Endodermal cell (in vitro differentiated cells): ENCODE measurements around the gene CHMP1B. TPM values are rescaled to one million over a fixed set of nuclear protein-coding genes. Genes with fewer than 3 reads are reported as not detected.
A peak's percentile ranks its signal among the peaks of the same experiment; 100 is the strongest.

Experiments used
- DNase-seq: peaks from one replicate; pipeline ENCODE4 v3.0.0-alpha.2; 2017
- H3K27ac ChIP-seq: 2 replicates; pipeline ENCODE4 v1.5.1; 2013; ENCODE audit warnings: mild to moderate bottlenecking, low read depth, low read length, moderate library complexity
- H3K27me3 ChIP-seq: 2 replicates; pipeline ENCODE4 v1.6.1; 2013; ENCODE audit warnings: mild to moderate bottlenecking, low read length, moderate library complexity; ENCODE audit not compliant: insufficient read depth, control insufficient read depth, poor library complexity, severe bottlenecking
- H3K36me3 ChIP-seq: 2 replicates; pipeline ENCODE4 v1.7.0; 2013; ENCODE audit warnings: mild to moderate bottlenecking, low read length, moderate library complexity; ENCODE audit not compliant: control insufficient read depth, insufficient read depth
- H3K4me1 ChIP-seq: one replicate; pipeline ENCODE4 v1.7.0; 2013; ENCODE audit warnings: low read length; ENCODE audit not compliant: control insufficient read depth, insufficient read depth
- H3K4me3 ChIP-seq: 2 replicates; pipeline ENCODE4 v1.5.1; 2013; ENCODE audit warnings: mild to moderate bottlenecking, low read length, moderate library complexity
- H3K9ac ChIP-seq: 2 replicates; pipeline ENCODE4 v1.6.1; 2013; ENCODE audit warnings: mild to moderate bottlenecking, low read length, moderate library complexity; ENCODE audit not compliant: poor library complexity, severe bottlenecking; ENCODE audit errors: extremely low read depth
- H3K9me3 ChIP-seq: 2 replicates; pipeline ENCODE4 v1.6.1; 2013; ENCODE audit warnings: mild to moderate bottlenecking, low read length, moderate library complexity; ENCODE audit not compliant: control insufficient read depth
- H3K27ac Mint-ChIP-seq: 2 replicates; pipeline ENCODE4 v1.8.0; 2020; ENCODE audit warnings: mixed read lengths
- H3K27me3 Mint-ChIP-seq: 2 replicates; pipeline ENCODE4 v1.8.0; 2021; ENCODE audit warnings: mild to moderate bottlenecking, mixed read lengths; ENCODE audit not compliant: insufficient read depth
- H3K36me3 Mint-ChIP-seq: 2 replicates; pipeline ENCODE4 v1.8.0; 2020; ENCODE audit warnings: low read depth, mixed read lengths
- H3K4me1 Mint-ChIP-seq: 2 replicates; pipeline ENCODE4 v1.8.0; 2020; ENCODE audit warnings: mixed read lengths
- H3K4me3 Mint-ChIP-seq: 2 replicates; pipeline ENCODE4 v1.8.0; 2020; ENCODE audit warnings: mild to moderate bottlenecking, moderate library complexity, mixed read lengths
- H3K9me3 Mint-ChIP-seq: 2 replicates; pipeline ENCODE4 v1.8.0; 2020; ENCODE audit warnings: mild to moderate bottlenecking, mixed read lengths
- CTCF ChIP-seq: fragments of 200-600 bp; sonication (generic); conservative IDR thresholded peaks from 2 replicates; pipeline ENCODE4 v1.5.0; 2021; ENCODE audit warnings: antibody characterized with exemption, mild to moderate bottlenecking
- WGBS, 2 experiments: methylation state at CpG; one replicate each; pipeline versions ENCODE4 v1.1.5 to v1.1.7; 2013; ENCODE audit warnings: missing lambda C conversion rate in 2 of 2, mixed read lengths in 1 of 2; ENCODE audit not compliant: insufficient coverage in 1 of 2, insufficient read length in 1 of 2; 5-methylcytosine and 5-hydroxymethylcytosine counted together
- total RNA-seq, 2 donors: library from RNA; stranded (reverse); fragmentation: NEBNext Ultra II Directional in 1 of 2; extraction: Animal tissue kit (Norgen Biotek cat#: 25700) in 1 of 2; gene quantifications; 2 replicates in 1 of 2; 3 replicates in 1 of 2; pipeline ENCODE4 v1.2.1, GENCODE V29; 2021

CHMP1B gene
- total RNA-seq, 2 donors from 2014 or later = 35.3 to 35.8 TPM

GRCh38 chr18:11817229-11817628 is 34.0 kb upstream of the CHMP1B start:
- Histone ChIP-seq H3K9me3 (peaks cover 21% of the 10 kb centered on the region), H3K9ac (no peak overlapping the region), H3K4me1 (no peaks in the 10 kb centered on the region), H3K36me3 (no peaks in the 10 kb centered on the region), H3K27me3 (no peaks in the 10 kb centered on the region), H3K27ac (no peak overlapping the region), H3K4me3 (no peak overlapping the region)
- Mint-ChIP-seq H3K4me1 (peaks cover 28% of the 10 kb centered on the region), H3K27me3 (no peaks in the 10 kb centered on the region), H3K9me3 (no peaks in the 10 kb centered on the region), H3K36me3 (peaks cover 6% of the 10 kb centered on the region), H3K27ac (peak overlapping the region; percentile 87), H3K4me3 (no peak overlapping the region)
- WGBS, 2 experiments = 82 to 93% methylated on average over 5 to 6 of the region's 6 CpGs
- no peak for DNase-seq
- no peak for TF ChIP-seq CTCF

- H3K4me1 ChIP-seq = peaks cover 6% of the 10 kb centered on the region
- no peak for DNase-seq
- WGBS, 2 experiments = 95 to 98% methylated on average over 10 to 17 of the region's 17 CpGs
- no peaks in the 10 kb centered on the region for H3K27me3 Mint-ChIP-seq
- no peak overlapping the region for H3K4me3 Mint-ChIP-seq
- no peak overlapping the region for H3K4me3 ChIP-seq
- H3K36me3 ChIP-seq = no peaks in the 10 kb centered on the region
- peaks cover 21% of the 10 kb centered on the region for H3K9me3 ChIP-seq
- H3K9ac ChIP-seq = no peak overlapping the region
- H3K27ac Mint-ChIP-seq = no peak overlapping the region
- H3K4me1 Mint-ChIP-seq = peaks cover 38% of the 10 kb centered on the region
- no peak for TF ChIP-seq CTCF
- peaks cover 6% of the 10 kb centered on the region for H3K36me3 Mint-ChIP-seq
- H3K9me3 Mint-ChIP-seq = no peaks in the 10 kb centered on the region
- H3K27ac ChIP-seq = no peak overlapping the region
- no peaks in the 10 kb centered on the region for H3K27me3 ChIP-seq
Observed at GRCh38 chr18:11818486-11819203, 32.6 kb upstream of the CHMP1B start.

GRCh38 chr18:11819938-11820337 is 31.3 kb upstream of the CHMP1B start:
- no peak for TF ChIP-seq CTCF
- Histone ChIP-seq H3K9me3 (peaks cover 21% of the 10 kb centered on the region), H3K27me3 (no peaks in the 10 kb centered on the region), H3K4me1 (peaks cover 6% of the 10 kb centered on the region), H3K4me3 (no peak overlapping the region), H3K36me3 (no peaks in the 10 kb centered on the region), H3K27ac (no peak overlapping the region), H3K9ac (no peak overlapping the region)
- no peaks in the 10 kb centered on the region for H3K27me3 Mint-ChIP-seq
- H3K27ac Mint-ChIP-seq = peak overlapping the region; percentile 42
- H3K36me3 Mint-ChIP-seq = peaks cover 7% of the 10 kb centered on the region
- H3K4me3 Mint-ChIP-seq = no peak overlapping the region
- H3K4me1 Mint-ChIP-seq = peaks cover 43% of the 10 kb centered on the region
- 95 to 100% methylated on average over 1 to 2 of the region's 2 CpGs for WGBS, 2 experiments
- DNase-seq = no peak
- no peaks in the 10 kb centered on the region for H3K9me3 Mint-ChIP-seq
